Epithelial cell of proximal tubule (primary cell): Measurements from ENCODE around the gene SPOCK1. TPM values are rescaled to one million over a fixed set of nuclear protein-coding genes. Genes with fewer than 3 reads are reported as not detected.
A peak's percentile ranks its signal among the peaks of the same experiment; 100 is the strongest.

Experiments
- DNase-seq: peaks from one replicate; pipeline ENCODE4 v3.0.0-alpha.2; 2011; ENCODE audit warnings: low read depth
- H3K4me3 ChIP-seq: 2 replicates; pipeline ENCODE4 v1.5.1; 2011; ENCODE audit warnings: low read depth, mild to moderate bottlenecking, low read length
- CTCF ChIP-seq: conservative IDR thresholded peaks from 2 replicates; pipeline ENCODE4 v1.5.1; 2012; ENCODE audit warnings: low read depth, mild to moderate bottlenecking, low read length
- total RNA-seq: library from RNA; depleted of rRNA; stranded (reverse); fragments of >200 nt; gene quantifications from 2 replicates; pipeline ENCODE4 v1.2.3, GENCODE V29; 2015

SPOCK1 gene
- total RNA-seq, 1 donor from 2014 or later = 31.4 TPM

- no peak for TF ChIP-seq CTCF
- no peak for DNase-seq
- no peak overlapping the region for H3K4me3 ChIP-seq
Measured at GRCh38 chr5:137348759-137349158, 150.4 kb downstream of the SPOCK1 start.

GRCh38 chr5:137347865-137348264 lies 151.3 kb downstream of the SPOCK1 start:
- no peak overlapping the region for H3K4me3 ChIP-seq
- no peak for TF ChIP-seq CTCF
- DNase-seq = no peak

- no peak overlapping the region for H3K4me3 ChIP-seq
- DNase-seq = no peak
- no peak for TF ChIP-seq CTCF
Measured at GRCh38 chr5:137346281-137346680, 152.8 kb downstream of the SPOCK1 start.

- TF ChIP-seq CTCF = no peak
- H3K4me3 ChIP-seq = no peak overlapping the region
- no peak for DNase-seq
Measured at GRCh38 chr5:137345396-137345795, 153.7 kb downstream of the SPOCK1 start.

- no peak overlapping the region for H3K4me3 ChIP-seq
- peak; percentile 22 for DNase-seq
- TF ChIP-seq CTCF = peak; percentile 100
Measured at GRCh38 chr5:137344723-137345322, 154.3 kb downstream of the SPOCK1 start.

GRCh38 chr5:137344021-137344420 lies 155.1 kb downstream of the SPOCK1 start:
- H3K4me3 ChIP-seq = no peak overlapping the region
- no peak for DNase-seq
- TF ChIP-seq CTCF = no peak

- H3K4me3 ChIP-seq = no peak overlapping the region
- no peak for TF ChIP-seq CTCF
- peak; percentile 23 for DNase-seq
Measured at GRCh38 chr5:137342764-137343163, 156.4 kb downstream of the SPOCK1 start.
